Liver (tissue), 9 donors: ENCODE results near the gene TRIM63. TPM values are rescaled to one million over a fixed set of nuclear protein-coding genes. Genes with fewer than 3 reads are reported as not detected.

ENCODE experiments used
- DNase-seq: peaks from one replicate; pipeline ENCODE4 v3.0.0-alpha.2; 2017; ENCODE audit warnings: low spot score
- H3K27ac ChIP-seq, 2 donors: one replicate each; pipeline ENCODE4 v1.7.0; 2013; ENCODE audit warnings: inconsistent platforms in 2 of 2, low read length in 2 of 2, control low read depth in 1 of 2, low read depth in 1 of 2, mild to moderate bottlenecking in 1 of 2
- H3K27me3 ChIP-seq, 4 donors: one replicate each; pipeline versions ENCODE4 v1.6.1 to v1.7.0; 2013; ENCODE audit warnings: low read length in 3 of 4, inconsistent platforms in 1 of 4, mild to moderate bottlenecking in 1 of 4, moderate library complexity in 1 of 4; ENCODE audit not compliant: control insufficient read depth in 4 of 4, insufficient read depth in 4 of 4
- H3K36me3 ChIP-seq, 4 donors: one replicate each; pipeline versions ENCODE4 v1.6.1 to v1.7.0; 2013; ENCODE audit warnings: low read length in 3 of 4, mild to moderate bottlenecking in 3 of 4, low read depth in 1 of 4, moderate library complexity in 1 of 4; ENCODE audit not compliant: control insufficient read depth in 4 of 4, insufficient read depth in 3 of 4
- H3K4me1 ChIP-seq, 4 donors: one replicate each; pipeline versions ENCODE4 v1.6.1 to v1.7.0; 2013; ENCODE audit warnings: low read length in 3 of 4, mild to moderate bottlenecking in 3 of 4, moderate library complexity in 1 of 4; ENCODE audit not compliant: control insufficient read depth in 4 of 4, insufficient read depth in 4 of 4
- H3K4me3 ChIP-seq, 3 donors: one replicate each; pipeline versions ENCODE4 v1.6.1 to v1.7.0; 2013; ENCODE audit warnings: low read length in 3 of 3, control low read depth in 1 of 3, low read depth in 1 of 3, mild to moderate bottlenecking in 1 of 3
- H3K9ac ChIP-seq, 2 donors: one replicate each; pipeline ENCODE4 v1.7.0; 2013; ENCODE audit warnings: low read length in 2 of 2, mild to moderate bottlenecking in 2 of 2, moderate library complexity in 2 of 2, control low read depth in 1 of 2, low read depth in 1 of 2
- H3K9me3 ChIP-seq, 4 donors: one replicate each; pipeline versions ENCODE4 v1.6.1 to v1.7.0; 2013; ENCODE audit warnings: low read length in 3 of 4; ENCODE audit not compliant: control insufficient read depth in 4 of 4
- CTCF ChIP-seq: fragments of 150-350 bp; IDR thresholded peaks from 2 replicates; pipeline ENCODE4 v1.5.1; 2017; ENCODE audit warnings: improper control_type of control experiment, low read depth, low read length; ENCODE audit not compliant: missing input control
- EGR1 ChIP-seq, 2 donors: IDR thresholded peaks; 2 replicates each; pipeline ENCODE4 v1.6.1; 2016 to 2018; ENCODE audit warnings: antibody characterized with exemption in 2 of 2, low read depth in 2 of 2
- FOXA1 ChIP-seq: IDR thresholded peaks from 2 replicates; pipeline ENCODE4 v1.6.1; 2016; ENCODE audit warnings: antibody characterized with exemption
- FOXA2 ChIP-seq: IDR thresholded peaks from 2 replicates; pipeline ENCODE4 v1.6.1; 2016; ENCODE audit warnings: antibody characterized with exemption
- GABPA ChIP-seq, 2 donors: IDR thresholded peaks in 1 of 2; conservative IDR thresholded peaks in 1 of 2; 2 replicates each; pipeline ENCODE4 v1.6.1; 2016; ENCODE audit warnings: antibody characterized with exemption in 2 of 2, mild to moderate bottlenecking in 1 of 2, moderate library complexity in 1 of 2
- HNF4A ChIP-seq, 2 donors: conservative IDR thresholded peaks; 2 replicates each; pipeline ENCODE4 v1.6.1; 2016; ENCODE audit warnings: antibody characterized with exemption in 2 of 2, mild to moderate bottlenecking in 2 of 2
- HNF4G ChIP-seq: IDR thresholded peaks from 2 replicates; pipeline ENCODE4 v1.6.1; 2016; ENCODE audit warnings: antibody characterized with exemption
- JUND ChIP-seq, 2 donors: IDR thresholded peaks; 2 replicates each; pipeline ENCODE4 v1.6.1; 2016; ENCODE audit warnings: antibody characterized with exemption in 2 of 2
- RAD21 ChIP-seq, 2 donors: IDR thresholded peaks; 2 replicates each; pipeline ENCODE4 v1.6.1; 2016; ENCODE audit warnings: antibody characterized with exemption in 2 of 2, mild to moderate bottlenecking in 2 of 2
- RXRA ChIP-seq, 2 donors: IDR thresholded peaks; 2 replicates each; pipeline ENCODE4 v1.6.1; 2017 to 2018; ENCODE audit warnings: antibody characterized with exemption in 2 of 2, mild to moderate bottlenecking in 1 of 2
- SP1 ChIP-seq: IDR thresholded peaks from 2 replicates; pipeline ENCODE4 v1.6.1; 2018; ENCODE audit warnings: antibody characterized with exemption, mild to moderate bottlenecking
- TAF1 ChIP-seq: conservative IDR thresholded peaks from 2 replicates; pipeline ENCODE4 v1.6.1; 2016; ENCODE audit warnings: antibody characterized with exemption, mild to moderate bottlenecking
- YY1 ChIP-seq: IDR thresholded peaks from 2 replicates; pipeline ENCODE4 v1.6.1; 2016; ENCODE audit warnings: antibody characterized with exemption, mild to moderate bottlenecking
- WGBS: extraction: QIAGEN DNeasy Blood & Tissue Kit; methylation state at CpG from one replicate; pipeline ENCODE4 v1.1.7; 2013; 5-methylcytosine and 5-hydroxymethylcytosine counted together
- polyA plus RNA-seq, 2 donors: library from polyadenylated mRNA; stranded (reverse) in 1 of 2; unstranded in 1 of 2; fragments of 200-250 nt in 1 of 2; fragments of >200 nt in 1 of 2; fragmentation: Nextera tagmentation in 1 of 2; extraction: Ambion mirVana in 1 of 2; gene quantifications; one replicate each; pipeline versions ENCODE4 v1.2.1 to v1.2.3, GENCODE V29; 2013 to 2015
- total RNA-seq, 2 donors: library from RNA; depleted of rRNA; stranded (reverse); fragments of >200 nt; gene quantifications; one replicate each; pipeline ENCODE4 v1.2.3, GENCODE V29; 2014
- TF ChIP-seq, protein P1 (sequence below): IDR thresholded peaks from 2 replicates; pipeline ENCODE4 v1.6.1; 2016; ENCODE audit warnings: antibody characterized with exemption
- TF ChIP-seq, protein P2 (sequence below): IDR thresholded peaks from 2 replicates; pipeline ENCODE4 v1.6.1; 2016; ENCODE audit warnings: antibody characterized with exemption
- TF ChIP-seq, protein P3 (sequence below): IDR thresholded peaks from 2 replicates; pipeline ENCODE4 v1.6.1; 2016; ENCODE audit warnings: antibody characterized with exemption
- donor health status: healthy.
- donor health status: healthy.
- donor health status: healthy.
- donor health status: healthy.
- donor health status: healthy.

TRIM63 gene
- total and polyA plus RNA-seq, 4 donors: 0.03 TPM; not detected in 3

GRCh38 chr1:26079178-26079563 lies 11.7 kb upstream of the TRIM63 start:
- 82% methylated on average over 7 of the region's 7 CpGs for WGBS
- H3K36me3 ChIP-seq: no peaks in the 10 kb centered on the region
- H3K4me3 ChIP-seq: no peak overlapping the region
- no peak overlapping the region for H3K27ac ChIP-seq
- H3K4me1 ChIP-seq: peaks cover 3 to 22% (median 13%) of the 10 kb centered on the region in 4 donors
- H3K9ac ChIP-seq: no peak overlapping the region
- H3K27me3 ChIP-seq: no peaks in the 10 kb centered on the region
- no peak for TF ChIP-seq EGR1 (IDR thresholded peaks at IDR 0.05; ENCODE audit: low read depth in 2 of 2)
- no peak for TF ChIP-seq RAD21 (IDR thresholded peaks at IDR 0.05)
- no peak for TF ChIP-seq HNF4A (conservative IDR thresholded peaks at IDR 0.05)
- TF ChIP-seq GABPA (IDR thresholded peaks at IDR 0.05 in 1 of 2, conservative IDR thresholded peaks at IDR 0.05 in 1 of 2): no peak
- TF ChIP-seq FOXA1: no peak
- TF ChIP-seq YY1: no peak
- TF ChIP-seq HNF4G: no peak
- TF ChIP-seq, protein P1, sequence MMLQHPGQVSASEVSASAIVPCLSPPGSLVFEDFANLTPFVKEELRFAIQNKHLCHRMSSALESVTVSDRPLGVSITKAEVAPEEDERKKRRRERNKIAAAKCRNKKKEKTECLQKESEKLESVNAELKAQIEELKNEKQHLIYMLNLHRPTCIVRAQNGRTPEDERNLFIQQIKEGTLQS: no peak
- no peak for TF ChIP-seq JUND (IDR thresholded peaks at IDR 0.05)
- TF ChIP-seq SP1: no peak
- TF ChIP-seq TAF1: no peak
- DNase-seq: no peak
- no peaks in the 10 kb centered on the region for H3K9me3 ChIP-seq

- H3K4me3 ChIP-seq: no peak overlapping the region
- no peak overlapping the region for H3K9ac ChIP-seq
- H3K27ac ChIP-seq: no peak overlapping the region
- WGBS: 82% methylated on average over 8 of the region's 8 CpGs
- no peak for DNase-seq
- H3K36me3 ChIP-seq: no peaks in the 10 kb centered on the region
- no peak for TF ChIP-seq RXRA (IDR thresholded peaks at IDR 0.05)
- no peak for TF ChIP-seq GABPA (IDR thresholded peaks at IDR 0.05 in 1 of 2, conservative IDR thresholded peaks at IDR 0.05 in 1 of 2)
- no peak for TF ChIP-seq HNF4A (conservative IDR thresholded peaks at IDR 0.05)
- no peak for TF ChIP-seq FOXA1
- TF ChIP-seq HNF4G: no peak
- TF ChIP-seq TAF1: no peak
- no peak for TF ChIP-seq FOXA2
- H3K4me1 ChIP-seq: peaks cover 3 to 22% (median 13%) of the 10 kb centered on the region in 4 donors
- no peaks in the 10 kb centered on the region for H3K9me3 ChIP-seq
- H3K27me3 ChIP-seq: no peaks in the 10 kb centered on the region
Measured at GRCh38 chr1:26078286-26079177, 11.1 kb upstream of the TRIM63 start.

DNA sequence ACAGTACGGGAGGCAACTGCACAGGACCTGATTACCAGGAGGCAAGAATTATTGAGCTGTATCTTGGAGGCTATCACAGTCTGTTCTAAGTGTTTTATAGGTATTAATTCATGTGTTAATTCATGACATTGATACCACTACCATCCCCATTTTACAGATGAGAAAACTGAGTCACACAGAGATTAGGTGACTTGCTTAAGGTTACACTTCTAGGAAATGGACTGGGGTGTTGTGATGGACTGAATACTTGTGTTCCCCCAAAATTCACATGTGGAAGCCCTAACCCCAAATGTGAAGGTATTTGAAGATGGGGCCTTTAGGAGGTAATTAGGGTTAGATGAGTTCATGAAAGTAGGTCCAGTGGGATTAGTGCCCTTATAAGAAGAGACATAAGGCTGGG lies 10.1 kb upstream of the TRIM63 start:
- H3K4me3 ChIP-seq: no peak overlapping the region
- no peaks in the 10 kb centered on the region for H3K27me3 ChIP-seq
- WGBS: 95% methylated on average over 1 of the region's 1 CpG
- no peaks in the 10 kb centered on the region for H3K36me3 ChIP-seq
- no peak overlapping the region for H3K9ac ChIP-seq
- DNase-seq: no peak
- H3K4me1 ChIP-seq: peaks cover 3 to 29% (median 21%) of the 10 kb centered on the region in 4 donors
- no peak overlapping the region for H3K27ac ChIP-seq
- TF ChIP-seq, protein P2, sequence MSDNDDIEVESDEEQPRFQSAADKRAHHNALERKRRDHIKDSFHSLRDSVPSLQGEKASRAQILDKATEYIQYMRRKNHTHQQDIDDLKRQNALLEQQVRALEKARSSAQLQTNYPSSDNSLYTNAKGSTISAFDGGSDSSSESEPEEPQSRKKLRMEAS: no peak
- TF ChIP-seq FOXA2: no peak
- TF ChIP-seq CTCF: no peak
- TF ChIP-seq YY1: no peak
- no peak for TF ChIP-seq RXRA (IDR thresholded peaks at IDR 0.05)
- TF ChIP-seq HNF4G: no peak
- TF ChIP-seq SP1: no peak
- TF ChIP-seq, protein P3, sequence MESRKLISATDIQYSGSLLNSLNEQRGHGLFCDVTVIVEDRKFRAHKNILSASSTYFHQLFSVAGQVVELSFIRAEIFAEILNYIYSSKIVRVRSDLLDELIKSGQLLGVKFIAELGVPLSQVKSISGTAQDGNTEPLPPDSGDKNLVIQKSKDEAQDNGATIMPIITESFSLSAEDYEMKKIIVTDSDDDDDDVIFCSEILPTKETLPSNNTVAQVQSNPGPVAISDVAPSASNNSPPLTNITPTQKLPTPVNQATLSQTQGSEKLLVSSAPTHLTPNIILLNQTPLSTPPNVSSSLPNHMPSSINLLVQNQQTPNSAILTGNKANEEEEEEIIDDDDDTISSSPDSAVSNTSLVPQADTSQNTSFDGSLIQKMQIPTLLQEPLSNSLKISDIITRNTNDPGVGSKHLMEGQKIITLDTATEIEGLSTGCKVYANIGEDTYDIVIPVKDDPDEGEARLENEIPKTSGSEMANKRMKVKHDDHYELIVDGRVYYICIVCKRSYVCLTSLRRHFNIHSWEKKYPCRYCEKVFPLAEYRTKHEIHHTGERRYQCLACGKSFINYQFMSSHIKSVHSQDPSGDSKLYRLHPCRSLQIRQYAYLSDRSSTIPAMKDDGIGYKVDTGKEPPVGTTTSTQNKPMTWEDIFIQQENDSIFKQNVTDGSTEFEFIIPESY: no peak
- no peak for TF ChIP-seq EGR1 (IDR thresholded peaks at IDR 0.05; ENCODE audit: low read depth in 2 of 2)
- no peaks in the 10 kb centered on the region for H3K9me3 ChIP-seq
